NCI-H2081 treated with DMSO at 0.1 percent for 48 hours (cell line): Measurements from ENCODE around the gene EFHD1.
"Not testable (repeated sequence)": the region's sequence is repeated elsewhere in the genome, so short reads cannot be mapped to it uniquely, and the experiment has no call there.

Experiments used
- DNase-seq: peaks from one replicate; lab custom pipeline; 2025; lab: John Stamatoyannopoulos, UW

The EFHD1 gene

GRCh38 chr2:232652505-232652851 is 19.1 kb downstream of the EFHD1 start:
- DNase-seq = no peak

GRCh38 chr2:232653441-232653840 is 20.0 kb downstream of the EFHD1 start:
- DNase-seq = no peak

GRCh38 chr2:232655392-232655791 is 22.0 kb downstream of the EFHD1 start:
- DNase-seq = no peak

GRCh38 chr2:232658217-232658785 is 24.9 kb downstream of the EFHD1 start:
- DNase-seq = no peak

GRCh38 chr2:232659359-232659758 is 26.0 kb downstream of the EFHD1 start:
- DNase-seq = no peak

- no peak for DNase-seq
Observed at GRCh38 chr2:232662486-232663260, 29.3 kb downstream of the EFHD1 start.

GRCh38 chr2:232666051-232666805 is 32.8 kb downstream of the EFHD1 start:
- DNase-seq = no peak

- peak; percentile 72 for DNase-seq
Observed at GRCh38 chr2:232667989-232668583, 34.7 kb downstream of the EFHD1 start.

- no peak for DNase-seq
Observed at GRCh38 chr2:232668805-232669444, 35.5 kb downstream of the EFHD1 start.

- no peak for DNase-seq
Observed at GRCh38 chr2:232672588-232672987, 39.2 kb downstream of the EFHD1 start.

GRCh38 chr2:232674491-232674890 is 41.1 kb downstream of the EFHD1 start:
- DNase-seq = no peak

GRCh38 chr2:232675381-232675780 is 42.0 kb downstream of the EFHD1 start:
- DNase-seq = no peak

- no peak for DNase-seq
Observed at GRCh38 chr2:232680006-232680405, 46.6 kb downstream of the EFHD1 start.

- DNase-seq = no peak
Observed at GRCh38 chr2:232681527-232681926, 48.1 kb downstream of the EFHD1 start.

- DNase-seq = no peak
Observed at GRCh38 chr2:232683368-232683767, 50.0 kb downstream of the EFHD1 start.

GRCh38 chr2:232685391-232685790 is 52.0 kb downstream of the EFHD1 start:
- not testable (repeated sequence) for DNase-seq

GRCh38 chr2:232687382-232688160 is 54.2 kb downstream of the EFHD1 start:
- DNase-seq = no peak

GRCh38 chr2:232688201-232688600 is 54.8 kb downstream of the EFHD1 start:
- no peak for DNase-seq

- DNase-seq = peak; percentile 17
Observed at GRCh38 chr2:232689152-232689910, 55.9 kb downstream of the EFHD1 start.

- not testable (repeated sequence) for DNase-seq
Observed at GRCh38 chr2:232691117-232691516, 57.7 kb downstream of the EFHD1 start.

- no peak for DNase-seq
Observed at GRCh38 chr2:232693344-232693743, 59.9 kb downstream of the EFHD1 start.
